ENCODE data around the gene ADGRB3.

The ADGRB3 gene

DNA sequence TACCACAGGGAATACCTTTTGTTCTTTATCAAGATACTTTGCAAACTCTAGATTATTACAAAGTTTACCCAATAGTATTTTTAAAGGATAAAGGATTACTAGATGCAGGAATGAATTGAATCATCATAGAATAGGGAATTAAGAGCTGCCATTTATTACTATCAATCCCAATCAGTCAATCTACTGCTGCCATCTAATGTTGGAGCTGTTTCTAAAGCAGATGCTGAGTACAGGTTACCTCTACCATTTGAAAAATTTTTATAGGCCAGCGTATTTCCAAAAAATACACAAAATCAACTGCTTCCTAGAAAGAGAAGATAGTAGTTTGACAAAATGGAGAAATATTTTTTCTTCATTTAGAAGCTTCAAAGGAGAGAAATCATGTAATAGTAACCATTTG, 520.4 kb downstream of the ADGRB3 start:
- DNase-seq = no peak

- DNase-seq = no peak
Observed at GRCh38 chr6:69162811-69163210, 527.7 kb downstream of the ADGRB3 start.

DNA sequence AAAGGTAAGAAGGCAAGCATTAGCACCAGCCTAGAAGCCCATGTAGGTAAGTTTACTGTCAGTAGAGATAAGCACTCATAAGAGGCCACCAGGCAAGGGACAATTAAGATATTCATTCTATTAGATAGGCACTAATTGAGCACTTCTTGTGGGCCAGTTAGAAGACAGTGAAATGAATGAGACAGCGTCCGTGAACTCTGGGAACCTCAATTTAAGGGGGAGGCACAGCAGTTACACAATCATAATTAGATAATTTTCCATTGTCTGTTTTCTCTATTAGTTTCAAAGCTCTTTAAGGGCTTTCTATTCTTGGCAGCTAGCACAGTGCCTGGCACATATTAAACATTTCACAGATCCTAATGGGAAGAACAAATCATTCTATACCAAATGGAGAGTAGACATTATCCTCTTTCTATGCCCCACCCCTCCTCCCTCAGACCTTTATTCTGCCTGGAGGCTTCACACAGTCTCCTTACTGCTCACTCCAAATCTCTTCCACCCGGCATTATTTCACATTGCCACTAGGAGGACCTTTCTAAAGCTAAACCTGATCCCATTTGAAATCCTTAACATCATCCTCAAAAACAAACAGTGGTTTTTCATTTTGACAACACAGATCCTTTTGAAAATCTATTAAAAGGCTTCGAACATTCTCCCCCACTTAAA, 529.6 kb downstream of the ADGRB3 start:
- no peak for DNase-seq

- no peak for DNase-seq
Observed at GRCh38 chr6:69179681-69180080, 544.6 kb downstream of the ADGRB3 start.

DNA sequence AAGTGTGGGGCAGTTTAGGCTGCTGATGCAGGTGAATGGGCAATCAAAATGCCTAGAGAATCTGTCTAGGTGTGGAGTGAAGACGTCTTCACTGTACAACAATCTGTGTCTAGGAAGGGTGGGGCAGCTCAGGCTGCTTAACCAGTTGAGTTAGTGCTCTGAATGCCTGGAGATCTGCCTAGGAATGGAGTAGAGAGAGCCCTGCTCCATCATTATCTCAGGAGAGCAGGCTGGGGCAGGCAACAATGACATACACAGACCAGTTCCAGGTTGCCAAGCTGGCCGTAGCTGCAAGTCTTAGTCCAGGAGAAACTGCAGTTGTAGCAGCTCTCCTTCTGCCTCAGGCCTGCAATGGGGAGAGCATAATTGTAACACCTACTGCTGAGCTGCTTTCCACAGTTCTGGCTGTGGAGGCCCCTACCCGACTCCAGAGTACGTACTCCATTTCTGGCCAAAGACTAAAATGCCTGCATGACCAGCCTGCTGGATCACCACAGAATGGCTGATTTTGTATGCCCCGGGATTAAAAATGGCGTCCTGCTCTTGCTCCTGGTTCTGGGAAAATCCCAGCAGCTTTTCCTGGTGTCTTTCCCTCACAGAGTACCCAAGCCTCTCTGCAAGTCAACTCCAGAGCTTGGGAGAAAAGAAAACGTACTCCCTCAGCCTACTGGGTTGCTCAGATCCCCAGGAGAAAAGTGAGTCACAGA, 545.4 kb downstream of the ADGRB3 start:
- DNase-seq = no peak

DNA sequence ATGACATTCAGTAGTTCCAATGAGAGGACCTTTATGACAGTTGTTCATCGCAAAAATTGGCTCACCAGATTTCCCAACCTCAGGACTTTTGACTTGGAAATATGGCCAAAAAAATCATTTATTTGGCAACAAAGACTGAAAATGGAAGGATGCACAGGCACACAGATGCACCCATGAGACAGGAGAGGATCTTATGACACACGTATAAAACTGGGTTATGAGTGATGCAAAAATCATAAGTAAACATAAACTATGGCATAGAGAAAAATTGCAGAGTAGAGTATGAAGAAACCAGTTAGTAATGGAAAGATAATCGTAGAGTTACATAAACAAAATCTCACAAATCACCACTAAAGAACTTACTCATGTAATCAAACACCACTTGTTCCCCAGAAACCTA, 546.9 kb downstream of the ADGRB3 start:
- no peak for DNase-seq

GRCh38 chr6:69185276-69185675, 550.2 kb downstream of the ADGRB3 start:
- DNase-seq = no peak

DNA sequence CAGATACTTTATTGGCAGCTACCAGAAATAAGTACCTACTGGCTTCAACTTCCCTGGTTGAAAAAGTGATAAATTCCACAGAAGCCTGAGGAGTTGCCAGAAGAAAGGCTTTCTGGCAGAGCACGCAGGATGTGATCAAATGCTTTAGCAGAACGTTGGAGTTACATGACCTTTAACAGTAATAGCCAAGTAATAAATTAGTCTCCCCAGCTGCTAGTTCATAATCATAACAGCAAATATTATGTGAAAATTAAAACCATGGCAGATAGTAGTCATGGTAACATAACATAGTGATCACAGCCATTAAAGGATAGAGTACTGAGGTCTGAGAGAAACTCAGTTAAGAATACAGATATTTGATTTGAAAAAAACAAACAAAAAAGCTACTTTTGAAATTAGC, 567.7 kb downstream of the ADGRB3 start:
- DNase-seq = no peak

DNA sequence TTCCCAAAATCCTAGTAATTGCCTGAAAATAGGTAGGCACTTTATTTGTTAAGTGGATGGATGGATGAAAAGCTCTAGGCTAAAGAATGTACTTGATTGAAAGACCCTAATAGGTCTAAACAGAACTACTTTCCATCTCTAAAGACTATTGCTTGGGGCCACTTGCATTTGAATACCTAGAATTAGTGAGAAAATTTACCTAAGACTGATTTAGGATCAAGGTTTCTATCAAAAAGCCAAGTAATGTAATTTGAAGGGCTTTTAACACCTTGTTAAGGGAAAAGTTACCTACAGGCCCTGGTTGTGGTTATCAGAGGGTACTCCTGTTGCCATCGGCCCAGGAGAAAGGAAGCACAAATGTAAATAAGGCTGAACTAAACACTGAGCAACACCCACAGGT, 581.0 kb downstream of the ADGRB3 start:
- no peak for DNase-seq

DNA sequence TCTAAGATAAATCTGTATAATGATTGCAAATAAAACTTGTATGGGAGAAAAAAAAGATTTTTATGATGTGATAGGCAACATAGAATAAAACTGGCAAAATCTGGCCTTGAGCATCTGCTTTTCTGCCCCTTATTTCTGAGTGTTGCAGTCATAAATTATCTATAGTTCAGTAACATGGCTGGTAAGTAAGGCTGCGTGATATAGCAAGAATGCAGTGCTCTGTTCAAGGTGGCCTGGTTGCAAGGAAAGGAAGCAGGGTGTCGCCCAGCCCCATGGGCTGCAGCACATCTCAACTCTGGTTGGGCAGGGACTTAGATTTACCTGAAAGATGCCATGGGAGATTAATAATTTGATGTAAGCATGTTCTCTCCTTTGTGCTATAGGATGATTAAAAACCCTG, 582.3 kb downstream of the ADGRB3 start:
- DNase-seq = no peak

DNA sequence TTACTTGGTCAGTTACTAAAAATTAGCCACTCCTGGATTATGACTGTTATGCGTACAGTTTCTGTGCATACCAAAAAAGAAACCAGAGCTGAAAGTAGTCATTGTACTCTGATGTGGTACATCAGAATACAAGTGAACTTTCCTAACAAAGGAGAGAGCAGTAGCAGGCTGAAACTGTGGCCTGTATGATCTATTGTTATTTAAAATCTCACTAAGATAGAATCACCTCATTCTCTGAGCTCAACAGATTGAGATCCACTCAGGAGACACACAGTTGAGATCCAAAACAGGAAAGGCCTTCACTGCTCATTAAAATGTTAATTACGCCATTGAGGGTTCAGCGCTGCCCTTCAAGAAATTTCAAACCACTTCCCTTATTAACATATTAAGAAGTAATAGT, 585.3 kb downstream of the ADGRB3 start:
- no peak for DNase-seq

GRCh38 chr6:69232008-69232407, 596.9 kb downstream of the ADGRB3 start:
- DNase-seq = no peak

DNA sequence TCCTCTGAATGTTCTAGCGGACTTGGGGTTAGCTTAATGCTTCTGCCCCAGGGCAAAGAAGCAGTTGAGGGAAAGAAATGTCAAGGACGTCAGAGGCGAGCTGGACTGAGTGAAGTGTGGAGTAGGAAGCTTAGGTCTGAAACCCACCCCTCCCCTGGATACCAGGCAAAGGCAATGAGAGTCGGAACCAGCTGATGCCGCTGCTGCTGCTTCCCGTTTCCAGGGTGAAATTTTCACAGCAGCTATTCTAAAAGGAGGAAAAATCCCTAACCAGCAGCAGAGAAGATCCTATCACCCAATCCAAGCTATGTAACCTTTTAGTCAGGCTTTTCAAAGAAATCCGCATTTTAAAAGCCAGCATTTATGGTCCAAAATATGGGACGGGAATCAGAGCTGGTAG, 597.4 kb downstream of the ADGRB3 start:
- no peak for DNase-seq

- DNase-seq = no peak
Observed at GRCh38 chr6:69232911-69233448, 597.9 kb downstream of the ADGRB3 start.

DNA sequence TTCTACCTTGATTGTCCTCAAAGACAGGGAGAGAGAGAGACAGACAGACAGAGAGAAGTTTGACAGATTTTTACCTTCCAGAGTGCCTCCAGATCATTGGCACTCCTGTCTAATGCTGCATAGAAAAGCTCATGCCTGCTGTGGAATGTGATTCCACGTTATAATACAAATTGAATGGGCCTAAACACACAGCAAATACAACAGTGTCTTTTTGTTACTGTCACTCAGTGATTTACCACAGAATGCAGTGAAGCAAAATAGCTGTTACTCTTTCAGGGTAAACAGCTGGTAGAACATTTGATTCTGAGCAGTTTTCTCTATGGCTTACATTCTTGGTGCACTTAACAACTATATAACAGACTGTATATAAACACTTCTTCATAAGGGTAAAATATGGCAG, 603.0 kb downstream of the ADGRB3 start:
- no peak for DNase-seq

GRCh38 chr6:69246983-69247382, 611.9 kb downstream of the ADGRB3 start:
- DNase-seq = no peak

DNA sequence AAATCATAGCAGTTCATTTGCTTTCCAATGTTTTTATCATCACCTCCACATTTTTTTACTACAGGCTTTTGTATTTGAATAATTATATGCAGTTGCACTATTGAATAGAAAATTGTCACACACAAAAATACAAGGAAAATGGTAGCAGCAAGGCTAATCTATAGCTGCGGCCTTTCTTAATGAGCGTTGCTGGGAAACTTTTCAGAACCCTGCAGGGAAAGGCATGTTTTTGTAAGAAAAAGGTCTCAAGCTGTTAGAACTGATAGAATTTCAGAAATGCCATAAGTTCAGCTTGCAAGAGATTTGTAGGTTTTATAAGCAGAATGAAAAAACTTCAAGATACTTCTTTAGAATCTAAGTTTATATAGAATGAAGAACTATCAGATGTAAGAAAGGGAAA, 625.9 kb downstream of the ADGRB3 start:
- DNase-seq = no peak

- DNase-seq = no peak
Observed at GRCh38 chr6:69263297-69263696, 628.2 kb downstream of the ADGRB3 start.

DNA sequence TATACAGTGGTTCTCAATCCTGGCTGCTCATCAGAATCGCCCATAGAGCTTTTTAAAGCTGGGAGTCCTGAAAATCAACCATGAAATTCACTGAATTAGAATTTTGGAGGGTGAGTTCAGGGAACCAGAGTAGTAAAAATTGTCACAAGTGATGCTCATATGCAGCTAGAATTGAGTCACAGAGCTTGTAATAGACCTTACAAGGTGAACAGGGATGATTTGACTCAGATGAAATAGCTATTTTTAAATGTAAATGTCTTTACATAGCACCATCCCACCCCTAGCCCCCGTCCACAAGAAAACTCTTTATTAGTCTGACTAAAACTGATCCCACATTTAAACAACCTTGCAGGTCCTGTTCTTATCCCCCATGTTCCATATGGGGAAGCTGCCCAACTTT, 630.0 kb downstream of the ADGRB3 start:
- DNase-seq = no peak

GRCh38 chr6:69265706-69266105, 630.6 kb downstream of the ADGRB3 start:
- no peak for DNase-seq

DNA sequence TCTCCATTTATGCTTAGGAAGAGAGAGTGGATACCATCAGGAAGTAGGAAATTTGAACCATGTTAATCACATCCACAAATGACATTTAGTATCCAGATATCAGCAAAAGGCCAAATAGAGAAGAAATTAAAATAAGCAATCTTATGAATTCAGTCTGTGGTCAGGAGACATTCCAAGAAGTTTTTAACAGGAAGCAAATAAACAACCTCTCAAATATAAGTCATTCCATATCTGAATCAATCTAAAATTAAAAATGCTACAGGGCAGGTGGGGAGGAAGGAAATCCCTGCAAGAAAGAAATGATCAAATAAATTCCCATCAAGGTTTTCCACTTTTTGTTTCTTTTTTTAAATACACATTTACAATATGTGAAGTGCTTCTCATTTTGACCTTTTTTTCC, 641.1 kb downstream of the ADGRB3 start:
- no peak for DNase-seq

DNA sequence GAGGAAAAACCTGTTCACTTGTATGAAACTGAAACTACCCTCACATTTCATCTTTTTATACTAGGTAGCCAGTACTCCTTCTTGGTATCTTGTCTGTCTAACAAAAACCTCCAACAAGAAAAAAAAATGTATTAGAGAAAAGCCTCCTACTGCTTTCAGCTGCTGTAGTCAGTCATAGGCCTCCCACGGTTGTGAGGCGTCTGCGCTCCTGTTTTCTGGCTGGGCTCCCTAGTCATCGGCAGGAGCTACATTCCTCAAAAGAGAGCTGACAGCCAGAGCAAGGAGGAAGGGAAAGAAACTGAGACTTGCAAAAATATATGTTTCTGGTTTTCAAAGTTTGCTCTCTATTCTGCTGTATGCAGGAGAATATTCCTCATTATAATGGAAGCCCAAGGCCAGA, 644.7 kb downstream of the ADGRB3 start:
- DNase-seq = no peak

- DNase-seq = no peak
Observed at GRCh38 chr6:69280858-69281257, 645.8 kb downstream of the ADGRB3 start.

- DNase-seq = no peak
Observed at GRCh38 chr6:69284176-69284730, 649.2 kb downstream of the ADGRB3 start.
